ENCODE results near the gene TRIO.

TRIO gene

DNA sequence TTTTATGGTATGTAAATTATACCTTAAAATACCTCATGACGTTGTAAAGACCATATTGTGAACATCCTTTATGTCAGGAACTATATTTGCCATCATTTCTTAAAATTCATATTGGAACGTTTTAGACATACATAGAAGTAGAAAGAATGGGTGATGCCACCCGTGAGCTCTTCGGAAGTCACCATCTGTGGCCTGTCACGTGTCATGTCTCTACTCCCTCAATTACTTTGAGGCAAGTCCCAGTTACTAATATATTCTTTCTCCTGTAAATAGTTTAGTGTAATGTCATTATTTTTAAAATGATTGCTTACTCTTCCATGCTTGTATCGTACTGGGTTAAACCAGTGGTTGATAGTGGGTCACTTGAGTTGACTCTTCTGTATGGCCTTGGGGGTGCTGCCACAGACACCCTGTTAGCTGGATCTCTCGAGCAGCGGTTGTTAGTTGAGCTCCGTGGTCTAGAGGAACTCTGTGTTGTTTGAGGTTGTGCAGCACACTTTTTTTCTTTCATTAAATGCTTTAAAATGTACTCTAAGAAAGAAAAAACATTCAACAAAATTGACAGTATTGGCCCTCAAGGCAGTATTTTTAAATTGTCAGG lies 66.2 kb downstream of the TRIO start:
- no peak for DNase-seq (ENCODE audit: low read depth)

DNA sequence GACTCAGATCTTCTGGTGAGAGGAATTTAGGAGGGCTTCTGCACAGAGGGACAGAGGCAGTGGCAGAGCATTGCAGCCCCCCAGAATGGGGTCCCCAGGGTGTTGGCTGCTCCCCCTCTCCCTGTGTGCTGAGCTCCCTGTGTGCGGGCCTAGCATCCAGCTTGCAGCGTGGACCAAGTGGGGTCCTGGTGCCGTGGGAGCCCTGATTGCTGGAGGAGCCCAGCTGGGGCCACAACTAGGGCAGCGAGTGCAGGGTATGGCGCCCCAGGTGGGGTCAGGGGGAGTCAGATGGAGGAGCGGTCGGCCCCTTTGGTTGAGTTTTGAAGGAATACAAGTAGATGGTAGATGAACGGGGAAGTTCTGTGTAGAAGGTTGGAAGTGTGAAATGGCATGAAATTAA lies 66.7 kb downstream of the TRIO start:
- no peak for DNase-seq (ENCODE audit: low read depth)

DNA sequence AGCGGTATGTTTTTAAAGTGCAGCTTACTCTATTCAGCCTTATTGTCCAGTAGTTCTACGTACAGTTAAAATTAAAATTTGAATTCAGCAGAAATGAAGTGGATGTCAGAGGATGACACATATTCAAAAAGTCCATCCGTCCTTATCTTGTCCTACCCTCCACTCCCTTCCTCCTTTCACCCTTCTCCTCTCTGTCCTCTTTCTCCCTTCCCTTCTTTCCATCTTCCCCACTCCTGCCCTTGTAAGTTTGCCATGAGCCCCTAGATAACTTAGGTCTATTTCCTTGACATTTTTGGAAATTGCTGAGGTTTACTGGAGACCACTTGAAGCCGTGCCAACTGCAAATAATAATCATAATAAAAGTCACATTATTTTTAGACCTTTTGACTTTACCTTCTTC lies 67.6 kb downstream of the TRIO start:
- no peak for DNase-seq (ENCODE audit: low read depth)

DNA sequence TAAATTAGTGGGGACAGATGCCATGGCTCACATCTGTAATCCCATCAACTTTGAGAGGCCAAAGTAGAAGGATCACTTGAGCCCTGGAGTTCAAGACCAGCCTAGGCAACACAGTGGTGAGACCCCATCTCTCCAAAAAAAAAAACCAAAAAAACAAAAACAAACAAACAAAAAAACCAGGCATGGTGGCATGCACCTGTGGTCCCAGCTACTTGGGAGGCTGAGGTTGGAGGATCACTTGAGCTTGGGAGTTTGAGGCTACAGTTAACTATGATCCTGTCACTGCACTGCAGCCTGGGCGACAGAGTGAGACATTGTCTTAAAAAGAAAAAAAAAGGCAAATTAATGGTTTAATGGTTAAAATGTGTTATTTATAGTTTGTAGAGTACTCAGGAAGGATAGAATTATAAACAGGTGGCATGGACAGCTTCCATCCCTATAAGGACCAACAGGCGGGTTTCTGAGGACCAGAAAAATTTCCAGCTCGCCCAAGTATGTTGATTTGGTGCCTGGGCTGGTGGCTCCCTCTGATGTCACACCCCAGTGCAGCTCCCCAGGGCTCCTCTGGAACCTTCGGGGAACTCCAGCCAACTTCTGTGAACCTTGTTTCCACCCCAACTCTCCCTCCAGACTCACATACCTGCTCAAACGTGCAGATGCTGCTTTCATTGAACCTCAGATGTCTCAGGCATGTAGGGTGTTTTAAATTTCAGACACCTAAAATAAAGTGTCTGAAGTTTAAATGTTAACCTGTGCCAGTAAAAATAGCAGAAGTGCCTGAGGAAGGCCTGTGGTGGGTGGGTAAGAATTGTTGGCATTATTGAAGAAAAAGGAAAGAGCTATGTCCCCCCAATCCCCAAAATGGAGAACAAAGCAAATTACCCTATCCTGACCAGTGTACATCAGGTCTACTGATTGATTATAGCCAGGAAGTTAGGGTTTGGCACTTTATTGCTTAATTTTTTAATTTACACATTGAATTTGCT lies 69.0 kb downstream of the TRIO start:
- no peak for DNase-seq (ENCODE audit: low read depth)

DNA sequence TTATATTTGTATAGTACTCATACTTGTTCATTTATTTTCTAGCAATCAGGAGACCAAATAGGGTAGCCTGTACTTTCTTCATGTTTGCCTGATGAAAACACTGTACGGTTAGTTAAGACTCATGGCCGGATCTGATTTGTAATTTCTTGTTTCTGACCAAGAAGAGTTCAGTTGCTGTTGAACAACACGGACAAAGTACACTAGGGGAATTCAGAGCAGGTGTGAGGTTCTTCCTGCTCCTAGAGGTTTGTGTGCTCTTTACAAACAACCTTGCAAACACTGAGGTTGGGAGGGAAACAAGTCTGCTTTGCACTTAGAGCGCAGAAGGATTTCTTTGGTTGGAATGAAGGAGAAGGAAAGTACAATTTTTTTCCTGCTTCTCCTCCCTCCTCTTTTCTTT lies 69.7 kb downstream of the TRIO start:
- no peak for DNase-seq (ENCODE audit: low read depth)

DNA sequence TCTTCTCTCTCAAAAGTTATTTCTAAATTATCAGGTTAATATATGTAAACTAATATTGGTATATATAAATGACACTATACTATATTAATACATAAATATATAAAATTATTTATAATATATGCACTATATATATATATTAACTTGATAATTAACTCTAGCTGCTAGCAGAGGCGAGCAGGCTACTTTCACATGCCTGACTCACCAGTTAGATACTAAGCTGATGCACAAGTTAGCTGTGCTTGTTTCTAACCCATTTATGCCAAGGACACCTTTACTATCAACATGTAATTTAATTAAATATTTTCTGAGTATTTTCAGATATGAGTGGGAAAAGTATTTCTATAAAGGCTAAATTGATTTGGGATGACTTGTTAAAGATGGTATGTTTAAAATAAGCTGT lies 70.1 kb downstream of the TRIO start:
- no peak for DNase-seq (ENCODE audit: low read depth)

DNA sequence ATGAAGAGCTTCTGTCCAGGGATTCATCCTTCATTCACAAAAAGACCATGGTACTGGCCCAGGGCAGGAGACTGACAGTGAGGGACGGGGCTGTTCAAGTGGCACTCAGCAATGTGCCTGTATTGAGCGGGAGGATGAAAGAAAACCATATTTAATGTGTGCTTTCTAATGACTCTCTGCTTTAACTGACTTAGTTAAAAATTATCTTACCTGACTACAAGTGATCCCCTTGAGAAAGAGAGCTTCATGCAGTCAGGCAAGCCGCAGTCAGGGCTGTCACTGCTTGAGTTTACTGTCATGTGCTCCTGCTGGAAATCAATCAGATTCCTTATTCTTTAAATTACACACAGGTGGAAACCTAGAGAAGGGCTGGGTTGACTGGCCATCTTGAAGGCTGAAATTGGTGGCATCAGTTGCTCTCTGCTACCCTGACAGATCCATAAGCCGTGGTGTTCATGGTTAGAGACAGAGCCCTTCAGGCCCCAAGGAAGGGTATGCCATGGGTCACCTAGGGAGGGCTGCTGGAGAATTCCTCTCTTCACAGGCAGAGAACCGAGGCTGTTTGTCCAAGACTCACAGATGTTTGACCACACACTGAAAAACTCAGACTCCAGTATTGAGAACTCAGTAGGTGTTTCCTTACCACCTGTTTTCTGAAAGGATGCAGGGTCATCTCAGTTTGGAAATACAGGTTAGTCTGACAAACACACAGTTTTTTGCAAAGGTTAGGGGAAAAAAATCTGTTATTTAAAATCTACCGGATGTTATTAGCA lies 70.9 kb downstream of the TRIO start:
- no peak for DNase-seq (ENCODE audit: low read depth)

DNA sequence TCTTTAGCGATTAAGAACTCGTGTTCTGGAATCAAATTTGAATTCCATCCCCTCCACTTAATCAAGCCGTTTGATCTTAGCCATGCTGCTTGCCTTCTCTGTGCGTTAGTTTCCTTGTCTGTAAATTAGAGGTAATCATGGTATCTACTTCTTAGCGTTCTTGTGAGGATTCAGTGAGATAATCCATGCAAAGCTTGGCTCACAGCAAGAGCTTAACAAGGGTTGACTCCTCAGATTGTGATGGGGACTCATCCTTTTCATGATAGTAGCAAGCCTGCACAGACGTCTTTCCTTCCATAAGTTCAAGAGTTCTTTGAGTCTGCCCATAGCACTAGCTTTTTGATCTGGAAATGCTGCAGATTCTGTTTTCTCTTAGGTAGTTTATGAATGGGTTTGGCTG lies 72.8 kb downstream of the TRIO start:
- DNase-seq (ENCODE audit: low read depth), result no peak

DNA sequence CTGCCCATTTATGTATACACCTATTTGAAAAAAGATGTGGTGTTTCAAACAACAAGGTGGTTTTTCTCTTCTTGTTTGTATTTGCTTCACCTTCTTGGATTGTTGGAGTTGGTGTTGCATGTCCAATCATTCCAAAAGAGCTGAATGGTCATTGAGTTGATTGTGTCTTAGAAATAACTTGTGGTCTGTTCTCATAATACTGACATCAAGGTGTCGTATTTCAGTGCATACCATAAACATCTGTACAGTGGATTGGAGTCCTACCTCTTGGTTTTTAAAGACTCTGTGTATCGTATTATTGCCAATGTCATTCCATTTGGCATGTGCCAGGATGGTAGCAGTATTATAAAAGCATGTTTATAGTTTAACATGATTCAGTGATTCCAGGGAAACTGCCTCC lies 73.2 kb downstream of the TRIO start:
- DNase-seq (ENCODE audit: low read depth), result no peak

DNA sequence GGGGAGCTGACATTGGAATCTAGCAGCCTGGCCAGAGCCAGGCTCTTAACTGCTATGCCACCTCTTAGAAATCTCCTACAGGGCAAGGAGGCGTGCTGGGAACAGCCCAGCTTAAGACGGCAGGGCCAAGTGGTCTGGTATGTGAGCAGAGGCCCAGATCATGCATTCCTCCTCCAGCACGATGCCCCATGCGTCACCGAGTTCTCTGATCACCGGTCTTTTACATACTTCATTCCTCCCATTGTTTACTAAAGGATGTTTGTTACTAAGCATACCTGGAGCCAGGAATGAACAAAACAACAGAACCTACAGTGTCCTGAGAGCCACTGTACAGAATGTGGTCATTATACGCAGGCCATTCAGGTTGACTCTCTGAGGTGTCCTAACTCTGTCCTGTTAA lies 73.8 kb downstream of the TRIO start:
- DNase-seq (ENCODE audit: low read depth), result no peak

DNA sequence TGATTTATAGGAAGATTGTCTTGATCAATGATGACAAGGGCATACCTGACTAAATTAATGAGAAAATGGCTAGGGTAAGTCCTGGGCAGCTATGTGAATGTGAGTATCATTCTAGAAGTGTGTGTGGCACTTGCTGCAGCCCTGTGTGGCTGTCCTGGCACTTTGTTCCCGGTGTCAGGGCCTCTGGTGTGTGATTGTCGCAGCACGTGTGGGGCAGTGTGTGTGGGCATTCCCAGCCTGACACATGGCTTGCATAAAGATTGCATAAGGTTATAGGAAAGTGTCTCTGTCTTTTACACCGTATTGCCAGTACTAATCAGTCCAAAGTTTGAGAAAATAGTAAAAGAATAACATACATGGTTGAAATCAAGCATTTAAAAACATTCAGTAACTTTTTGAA lies 74.4 kb downstream of the TRIO start:
- no peak for DNase-seq (ENCODE audit: low read depth)

DNA sequence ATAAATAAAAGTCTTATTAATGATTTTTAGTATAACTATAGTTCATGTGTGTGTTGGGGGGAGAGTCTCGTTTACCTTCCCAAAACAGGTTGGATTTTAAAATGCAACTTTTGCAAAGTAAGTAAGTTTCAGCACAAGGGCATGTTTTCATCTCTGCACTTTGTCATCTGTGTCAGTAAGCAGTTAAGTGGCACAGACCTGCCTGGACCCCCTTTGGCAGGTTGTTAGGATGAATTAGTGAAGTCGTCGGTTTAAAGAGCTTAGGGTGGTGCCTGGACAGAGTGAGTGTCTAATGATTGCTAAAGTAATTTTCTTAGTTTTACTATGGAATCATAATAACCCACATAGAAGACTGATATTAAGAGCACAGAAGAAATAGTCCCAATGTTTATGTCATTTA lies 74.9 kb downstream of the TRIO start:
- no peak for DNase-seq (ENCODE audit: low read depth)

DNA sequence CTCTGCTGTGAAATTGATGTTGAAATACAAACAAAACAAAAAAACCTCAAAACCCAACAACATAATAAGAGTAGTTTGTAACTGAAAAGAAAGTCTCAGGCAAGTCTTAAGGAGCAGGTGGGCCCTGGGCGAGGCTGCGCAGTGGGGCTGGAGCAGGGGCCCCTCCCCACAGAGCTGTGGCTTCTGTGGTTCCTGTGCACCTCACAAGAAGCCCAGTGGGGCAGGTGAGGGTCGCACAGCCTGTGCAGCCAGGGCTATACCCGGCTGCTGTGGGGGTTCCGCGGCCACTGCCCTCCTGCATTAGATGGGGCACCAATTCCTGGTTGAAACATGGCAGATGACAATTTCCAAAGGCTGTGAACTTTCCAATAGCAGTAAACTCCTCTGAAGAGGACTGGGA lies 75.3 kb downstream of the TRIO start:
- no peak for DNase-seq (ENCODE audit: low read depth)

DNA sequence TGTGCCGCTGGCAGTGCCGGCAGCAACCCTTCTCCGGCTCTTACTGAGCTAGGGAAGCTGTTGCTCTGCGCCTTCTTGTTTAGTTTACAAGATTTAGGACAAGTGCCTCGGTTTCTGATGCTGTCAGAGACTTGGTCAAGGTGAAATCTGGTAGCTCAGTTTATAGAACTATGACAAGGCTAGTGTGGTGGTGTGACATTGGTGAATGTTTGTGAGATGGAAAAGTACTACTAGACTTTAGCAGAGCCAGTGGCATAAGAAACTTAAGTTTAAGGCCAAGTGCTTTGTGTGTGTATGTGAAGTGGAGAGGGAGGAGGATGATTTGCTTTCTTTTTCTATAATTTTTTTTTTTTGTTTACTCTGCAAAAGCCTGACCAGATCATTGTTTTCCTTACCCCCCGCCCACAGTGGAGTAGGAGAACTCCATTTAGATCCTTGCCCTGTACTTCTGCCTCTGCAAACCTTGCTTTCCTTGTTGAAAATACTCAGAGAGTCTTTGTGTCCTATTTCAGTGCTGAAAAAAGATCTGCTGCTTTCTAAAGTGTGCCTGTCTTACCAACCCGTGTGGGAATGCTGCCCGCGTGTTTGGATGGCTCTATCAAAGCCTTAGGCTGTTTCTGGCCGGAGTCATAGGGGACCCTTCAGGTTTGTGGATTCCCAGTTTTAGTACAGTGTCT lies 75.9 kb downstream of the TRIO start:
- no peak for DNase-seq (ENCODE audit: low read depth)

DNA sequence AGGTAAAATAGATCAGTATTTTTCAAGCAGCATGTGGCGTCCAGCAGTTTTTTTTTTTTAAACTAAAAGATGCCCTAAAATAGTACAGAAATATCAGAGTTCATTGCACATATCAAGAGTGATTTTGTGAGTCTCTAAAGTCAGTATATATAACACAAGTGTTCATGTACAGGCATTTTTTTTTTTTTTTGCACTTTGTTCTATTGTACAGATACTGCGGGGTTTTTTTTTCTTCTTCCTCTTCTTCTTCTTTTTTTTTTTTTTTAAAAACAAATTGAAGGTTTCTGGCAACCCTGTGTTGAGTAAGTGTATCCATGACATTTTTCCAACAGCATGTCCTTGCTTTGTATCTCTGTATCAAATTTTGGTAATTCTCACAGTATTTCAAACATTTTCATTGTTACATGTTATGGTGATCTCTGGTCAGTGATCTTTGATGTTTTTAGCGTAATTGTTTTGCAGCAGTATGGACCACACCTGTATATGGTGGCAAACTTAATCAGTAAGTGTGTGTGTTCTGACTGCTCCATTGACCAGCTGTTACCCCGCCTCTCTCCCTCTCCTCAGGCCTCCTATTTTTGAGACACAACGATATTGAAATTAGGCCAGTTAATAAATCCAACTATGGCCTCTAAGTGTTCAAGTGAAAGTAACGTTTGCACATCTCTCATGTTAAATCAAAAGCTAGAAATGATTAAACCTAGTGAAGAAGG lies 76.8 kb downstream of the TRIO start:
- DNase-seq (ENCODE audit: low read depth), result no peak

DNA sequence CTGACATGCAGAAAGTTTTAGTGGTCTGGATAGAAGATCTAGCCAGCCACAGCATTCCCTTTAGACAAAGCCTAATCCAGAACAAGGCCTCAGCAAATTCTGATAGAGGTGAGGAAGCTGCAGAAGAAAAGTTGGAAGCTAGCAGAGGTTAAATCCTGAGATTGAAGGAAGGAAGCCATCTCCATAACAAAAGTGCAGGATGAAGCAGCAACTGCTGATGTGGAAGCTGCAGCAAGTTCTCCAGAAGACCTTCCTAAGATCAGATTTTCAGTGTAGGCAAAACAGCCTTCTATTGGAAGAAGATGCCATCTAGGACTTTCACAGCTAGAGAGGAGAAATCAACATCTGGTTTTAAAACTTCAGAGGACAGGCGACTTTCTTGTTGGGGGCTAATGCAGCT lies 77.5 kb downstream of the TRIO start:
- DNase-seq (ENCODE audit: low read depth), result no peak

DNA sequence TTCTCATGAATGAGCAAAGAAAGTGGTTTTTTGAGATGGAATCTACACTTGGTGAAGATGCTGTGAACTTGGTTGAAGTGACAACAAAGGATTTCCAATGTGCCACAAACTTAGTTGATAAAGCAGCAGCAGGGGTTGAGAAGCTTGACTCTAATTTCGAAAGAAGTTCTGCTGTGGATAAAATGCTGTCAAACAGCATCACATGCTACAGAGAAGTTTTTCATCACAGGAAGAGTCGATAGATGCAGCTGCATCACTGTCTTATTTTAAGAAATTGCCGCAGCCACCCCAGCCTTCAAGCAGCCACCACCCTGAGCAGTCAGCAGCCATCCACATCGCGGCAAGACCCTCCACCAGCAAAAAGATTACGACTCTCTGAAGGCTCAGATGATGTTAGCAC lies 78.6 kb downstream of the TRIO start:
- DNase-seq (ENCODE audit: low read depth), result no peak

DNA sequence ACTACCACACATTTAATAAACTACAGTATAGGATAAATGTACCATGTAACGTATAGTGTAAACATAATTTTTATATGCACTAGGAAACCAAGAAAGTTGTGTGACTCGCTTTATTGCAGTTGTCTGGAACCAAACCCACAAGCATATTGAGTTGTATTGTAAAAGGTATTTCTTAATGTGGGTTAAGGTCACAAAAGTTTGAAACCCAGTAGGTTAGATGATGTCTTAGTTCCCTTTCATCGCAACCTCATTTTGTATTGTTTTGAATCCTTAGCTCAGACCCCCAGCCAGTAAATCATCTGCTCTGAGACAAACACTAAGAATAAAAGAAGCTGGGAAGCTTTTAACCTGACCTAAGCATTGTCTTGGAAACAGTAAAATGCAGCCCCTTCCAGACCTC lies 79.1 kb downstream of the TRIO start:
- DNase-seq (ENCODE audit: low read depth), result no peak

DNA sequence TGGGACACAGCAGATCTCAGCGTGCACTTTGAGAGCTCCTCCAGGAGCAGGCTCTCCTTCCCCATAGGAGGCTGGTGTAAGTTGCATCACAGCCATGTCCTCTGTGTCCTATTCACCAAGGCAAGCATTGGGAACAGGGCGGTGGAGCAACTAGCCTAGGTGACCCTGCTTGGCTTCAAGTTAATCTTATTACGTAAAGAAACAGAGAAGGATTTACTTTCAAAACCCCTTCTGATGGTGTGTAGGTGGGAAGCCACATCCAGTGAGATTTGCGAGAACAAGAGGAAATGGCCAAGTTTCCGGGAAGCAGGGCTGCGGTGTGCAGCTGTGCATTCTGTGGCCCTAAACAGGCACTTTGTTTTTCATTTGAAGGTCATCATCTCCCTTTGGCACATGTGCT lies 80.2 kb downstream of the TRIO start:
- no peak for DNase-seq (ENCODE audit: low read depth)

DNA sequence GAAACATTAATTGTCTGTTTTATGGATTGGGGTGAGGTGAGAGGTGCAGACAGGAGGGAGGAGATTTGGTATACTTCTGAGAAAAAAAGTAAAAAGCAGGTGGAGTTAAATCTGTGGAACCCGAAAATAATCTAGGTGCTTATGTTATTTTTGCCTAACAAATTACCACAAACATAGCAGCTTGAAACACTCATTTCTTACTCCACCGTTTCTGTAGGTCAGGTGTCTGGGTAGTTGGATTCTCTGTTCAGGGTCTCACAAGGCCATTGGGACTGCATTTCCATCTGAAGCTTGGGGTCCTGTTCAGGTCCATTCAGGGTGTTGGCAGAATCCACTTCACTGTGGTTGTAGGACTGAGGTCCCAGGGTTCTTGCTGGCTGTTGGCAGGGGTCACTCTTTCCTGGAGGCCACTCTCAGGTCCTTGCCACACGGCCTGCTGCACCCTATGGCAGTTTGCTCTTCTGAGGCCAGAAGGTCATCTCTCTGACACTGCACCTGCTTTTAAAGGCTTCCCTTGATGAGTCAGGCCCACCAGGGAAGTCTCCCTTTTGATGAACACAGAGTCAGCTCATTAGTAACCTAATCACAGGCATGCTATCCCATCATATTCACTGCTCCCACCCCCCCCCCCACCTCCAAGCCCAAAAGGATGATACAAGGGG lies 82.2 kb downstream of the TRIO start:
- DNase-seq (ENCODE audit: low read depth), result no peak

DNA sequence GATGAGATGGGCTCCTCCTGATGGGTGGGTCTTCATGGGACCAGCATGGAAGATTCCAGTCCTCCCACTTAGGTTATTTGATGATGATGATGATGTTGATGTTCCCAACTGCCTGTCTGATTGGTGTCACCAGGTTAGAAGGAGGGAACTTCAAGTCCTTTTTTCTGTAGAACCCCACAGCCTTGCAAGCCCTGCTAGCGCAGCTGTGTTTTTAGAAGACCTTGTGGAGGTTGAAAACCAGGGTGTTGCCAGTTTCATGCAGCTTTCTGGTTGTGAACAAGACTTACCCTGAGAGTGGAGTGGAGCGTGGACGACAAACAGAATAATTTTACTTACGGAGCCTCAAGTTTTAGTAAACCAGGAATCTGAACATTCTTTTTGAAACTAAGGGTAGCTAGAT lies 83.0 kb downstream of the TRIO start:
- no peak for DNase-seq (ENCODE audit: low read depth)
